Right atrium auricular region (tissue), 2 donors: ENCODE data around the gene ZNF490. TPM values are rescaled to one million over a fixed set of nuclear protein-coding genes. Genes with fewer than 3 reads are reported as not detected.

Experiments
- DNase-seq: peaks from one replicate; pipeline ENCODE4 v3.0.0-alpha.2; 2019; ENCODE audit warnings: low spot score
- H3K27ac ChIP-seq, 2 donors: fragments of 200-600 bp; sonication (generic); 1 replicate in 1 of 2; 2 replicates in 1 of 2; pipeline ENCODE4 v1.5.1; 2016 to 2019
- H3K27me3 ChIP-seq, 2 donors: fragments of 200-600 bp; sonication (generic); one replicate each; pipeline versions ENCODE4 v1.5.1 to v1.6.0; 2017 to 2019
- H3K36me3 ChIP-seq: fragments of 200-600 bp; sonication (generic); one replicate; pipeline ENCODE4 v1.5.1; 2016
- H3K4me1 ChIP-seq, 2 donors: fragments of 200-600 bp; sonication (generic); one replicate each; pipeline versions ENCODE4 v1.5.1 to v1.6.0; 2017 to 2019
- H3K4me3 ChIP-seq, 2 donors: fragments of 200-600 bp; sonication (generic); 1 replicate in 1 of 2; 2 replicates in 1 of 2; pipeline ENCODE4 v1.5.1; 2017 to 2019; ENCODE audit warnings: mild to moderate bottlenecking in 1 of 2, moderate library complexity in 1 of 2
- H3K9me3 ChIP-seq, 2 donors: fragments of 200-600 bp; sonication (generic); one replicate each; pipeline ENCODE4 v1.5.1; 2019
- CTCF ChIP-seq, 2 donors: fragments of 200-600 bp; sonication (generic); IDR thresholded peaks; one replicate each; pipeline ENCODE4 v1.5.1; 2019; ENCODE audit warnings: antibody characterized with exemption in 2 of 2
- total RNA-seq, 2 donors: library from RNA; depleted of rRNA; stranded (reverse); fragments of >200 nt; gene quantifications; one replicate each; pipeline ENCODE4 v1.1.0, GENCODE V29; 2016

ZNF490 gene
- total RNA-seq, 2 donors from 2014 or later = 2.5 to 4.5 TPM

DNA sequence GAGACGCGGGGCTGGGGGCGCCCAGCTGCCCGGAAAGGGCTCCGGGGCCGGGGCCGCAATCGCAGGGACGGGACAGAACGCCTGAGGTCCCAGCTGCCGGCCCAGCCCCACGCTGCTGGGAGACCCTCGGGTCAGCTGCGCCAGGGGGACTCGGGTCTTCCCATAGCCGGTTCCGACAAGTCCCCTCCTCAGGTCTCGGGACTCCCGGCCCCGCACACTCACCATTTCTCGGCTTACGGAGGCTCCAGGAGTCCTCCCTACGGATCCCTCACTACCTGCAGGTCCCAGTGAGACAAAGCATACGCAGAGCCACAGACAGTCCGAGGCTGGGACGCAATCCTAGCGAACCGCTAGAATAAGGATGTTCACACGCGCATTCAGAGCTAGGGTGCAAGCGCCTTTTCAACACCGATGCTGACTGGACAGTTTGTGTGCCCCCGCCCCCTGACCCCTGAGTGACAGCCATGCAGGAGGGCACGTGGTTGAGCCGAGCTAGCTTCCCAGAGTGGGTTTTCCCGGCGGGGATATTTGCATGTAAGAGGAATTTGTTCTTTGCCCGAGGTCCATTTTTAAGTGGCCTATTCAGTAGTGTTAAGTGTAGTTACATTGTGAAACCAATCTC is 13.6 kb downstream of the ZNF490 start:
- no peak for DNase-seq
- H3K4me3 ChIP-seq = peak overlapping the region in 1 of 2 donors; percentile 4
- no peaks in the 10 kb centered on the region for H3K9me3 ChIP-seq
- H3K27me3 ChIP-seq = no peaks in the 10 kb centered on the region
- no peak overlapping the region for H3K27ac ChIP-seq
- no peaks in the 10 kb centered on the region for H3K4me1 ChIP-seq
- H3K36me3 ChIP-seq = no peaks in the 10 kb centered on the region
- TF ChIP-seq CTCF (IDR thresholded peaks at IDR 0.05) = no peak

DNA sequence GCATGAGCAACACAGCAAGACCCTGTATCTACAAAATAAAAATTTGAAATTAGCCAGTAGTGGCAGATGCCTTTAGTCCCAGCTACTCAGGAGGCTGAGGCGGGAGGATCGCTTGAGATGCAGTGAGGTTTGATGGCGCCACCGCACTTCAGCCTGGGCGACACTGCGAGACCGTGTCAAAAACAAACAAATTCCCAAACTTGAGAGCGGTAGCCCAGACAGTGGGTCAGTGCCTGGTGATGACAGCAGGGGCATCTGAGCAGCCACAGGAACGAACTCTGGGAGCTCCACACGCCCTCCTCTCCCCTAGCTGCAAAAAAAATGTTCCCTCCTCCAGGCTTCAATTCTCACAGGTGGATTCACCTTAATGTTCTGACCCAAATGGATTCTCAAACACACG is 14.1 kb downstream of the ZNF490 start:
- Histone ChIP-seq H3K36me3 (no peaks in the 10 kb centered on the region), H3K9me3 (no peaks in the 10 kb centered on the region), H3K27ac (no peak overlapping the region), H3K27me3 (no peaks in the 10 kb centered on the region), H3K4me1 (no peaks in the 10 kb centered on the region), H3K4me3 (no peak overlapping the region)
- no peak for TF ChIP-seq CTCF (IDR thresholded peaks at IDR 0.05)
- DNase-seq = no peak

- no peak overlapping the region for H3K27ac ChIP-seq
- no peak for TF ChIP-seq CTCF (IDR thresholded peaks at IDR 0.05)
- H3K36me3 ChIP-seq = peaks cover 43% of the 10 kb centered on the region
- H3K9me3 ChIP-seq = peaks cover 7 to 26% of the 10 kb centered on the region in 2 donors
- DNase-seq = no peak
- no peaks in the 10 kb centered on the region for H3K27me3 ChIP-seq
- H3K4me3 ChIP-seq = no peak overlapping the region
- H3K4me1 ChIP-seq = no peaks in the 10 kb centered on the region
These were observed 29.5 kb downstream of the ZNF490 start for GRCh38 chr19:12581100-12581499.

- H3K36me3 ChIP-seq = peaks cover 43% of the 10 kb centered on the region
These were observed 30.4 kb downstream of the ZNF490 start for GRCh38 chr19:12580180-12580694.

DNA sequence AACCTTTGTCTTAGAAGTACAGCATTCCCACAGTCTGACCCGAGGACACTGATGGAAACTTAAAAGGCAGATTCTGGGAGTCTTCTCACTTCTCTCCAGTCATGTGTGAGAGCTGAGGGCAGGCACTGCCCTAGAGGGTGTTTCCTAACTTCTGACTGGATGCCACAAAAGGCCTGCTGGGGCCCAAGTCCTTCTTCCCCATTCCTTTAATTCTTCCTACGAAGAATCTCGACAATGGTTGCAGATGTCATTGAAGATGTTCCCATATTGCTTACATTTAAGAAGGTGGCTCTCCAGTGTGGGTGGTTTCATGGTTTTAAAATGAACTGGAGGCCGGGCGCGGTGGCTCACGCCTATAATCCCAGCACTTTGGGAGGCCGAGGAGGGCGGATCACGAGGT is 32.0 kb downstream of the ZNF490 start:
- Histone ChIP-seq H3K9me3 (peaks cover 7 to 26% of the 10 kb centered on the region in 2 donors), H3K27ac (no peak overlapping the region), H3K36me3 (peaks cover 43% of the 10 kb centered on the region), H3K27me3 (no peaks in the 10 kb centered on the region), H3K4me3 (no peak overlapping the region), H3K4me1 (no peaks in the 10 kb centered on the region)
- no peak for TF ChIP-seq CTCF (IDR thresholded peaks at IDR 0.05)
- DNase-seq = no peak

More at GRCh38 chr19:12580180-12580694, 30.4 kb downstream of the ZNF490 start:
- DNase-seq = no peak
- H3K9me3 ChIP-seq = peaks cover 7 to 26% of the 10 kb centered on the region in 2 donors
- no peaks in the 10 kb centered on the region for H3K27me3 ChIP-seq
- H3K4me3 ChIP-seq = no peak overlapping the region
- no peaks in the 10 kb centered on the region for H3K4me1 ChIP-seq
- H3K27ac ChIP-seq = no peak overlapping the region
- TF ChIP-seq CTCF (IDR thresholded peaks at IDR 0.05) = no peak

- Histone ChIP-seq H3K4me3 (no peak overlapping the region), H3K9me3 (no peaks in the 10 kb centered on the region), H3K36me3 (peaks cover 7% of the 10 kb centered on the region), H3K27me3 (no peaks in the 10 kb centered on the region), H3K4me1 (no peaks in the 10 kb centered on the region), H3K27ac (no peak overlapping the region)
- TF ChIP-seq CTCF (IDR thresholded peaks at IDR 0.05) = no peak
- no peak for DNase-seq
These were observed 36.6 kb downstream of the ZNF490 start for GRCh38 chr19:12574036-12574435.
